ENCODE results near the gene FUBP3.

Gene FUBP3

DNA sequence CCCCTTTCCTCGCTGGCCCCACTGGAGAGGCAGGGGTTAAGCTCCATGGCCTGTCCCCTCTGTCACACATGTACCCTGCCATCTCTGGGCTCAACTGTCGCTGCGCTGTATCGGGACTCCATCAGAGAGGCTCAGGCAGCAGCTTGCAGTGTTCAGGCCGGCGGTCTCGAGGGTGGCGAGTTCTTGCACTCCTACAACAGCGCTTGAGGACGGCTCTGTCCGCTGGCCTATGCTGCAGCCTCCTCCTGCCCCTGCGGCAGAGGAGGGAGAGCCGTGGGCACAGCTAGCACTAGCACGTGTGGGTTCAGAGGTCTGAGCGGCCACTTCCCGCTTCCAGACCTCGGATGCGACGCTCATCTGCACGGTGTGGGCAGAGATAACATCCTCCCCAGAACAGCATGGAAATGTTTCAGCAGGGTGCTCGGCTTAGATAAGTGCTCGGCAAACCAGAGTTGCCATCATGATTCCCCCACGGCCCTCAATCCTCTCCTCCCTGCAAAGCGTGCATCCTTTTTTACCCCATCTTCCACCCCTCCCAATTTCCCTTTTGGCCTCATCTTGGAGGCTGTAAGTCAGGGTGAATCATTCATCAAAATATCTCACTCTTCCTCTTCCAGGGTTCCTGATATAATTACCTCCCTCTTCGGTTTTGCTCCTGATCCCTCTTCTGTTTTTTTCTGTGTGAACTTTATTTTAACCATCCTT lies 41.9 kb upstream of the FUBP3 start:
- TF ChIP-seq, protein P1, sequence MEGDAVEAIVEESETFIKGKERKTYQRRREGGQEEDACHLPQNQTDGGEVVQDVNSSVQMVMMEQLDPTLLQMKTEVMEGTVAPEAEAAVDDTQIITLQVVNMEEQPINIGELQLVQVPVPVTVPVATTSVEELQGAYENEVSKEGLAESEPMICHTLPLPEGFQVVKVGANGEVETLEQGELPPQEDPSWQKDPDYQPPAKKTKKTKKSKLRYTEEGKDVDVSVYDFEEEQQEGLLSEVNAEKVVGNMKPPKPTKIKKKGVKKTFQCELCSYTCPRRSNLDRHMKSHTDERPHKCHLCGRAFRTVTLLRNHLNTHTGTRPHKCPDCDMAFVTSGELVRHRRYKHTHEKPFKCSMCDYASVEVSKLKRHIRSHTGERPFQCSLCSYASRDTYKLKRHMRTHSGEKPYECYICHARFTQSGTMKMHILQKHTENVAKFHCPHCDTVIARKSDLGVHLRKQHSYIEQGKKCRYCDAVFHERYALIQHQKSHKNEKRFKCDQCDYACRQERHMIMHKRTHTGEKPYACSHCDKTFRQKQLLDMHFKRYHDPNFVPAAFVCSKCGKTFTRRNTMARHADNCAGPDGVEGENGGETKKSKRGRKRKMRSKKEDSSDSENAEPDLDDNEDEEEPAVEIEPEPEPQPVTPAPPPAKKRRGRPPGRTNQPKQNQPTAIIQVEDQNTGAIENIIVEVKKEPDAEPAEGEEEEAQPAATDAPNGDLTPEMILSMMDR (IDR thresholded peaks at IDR 0.05) = no peak

DNA sequence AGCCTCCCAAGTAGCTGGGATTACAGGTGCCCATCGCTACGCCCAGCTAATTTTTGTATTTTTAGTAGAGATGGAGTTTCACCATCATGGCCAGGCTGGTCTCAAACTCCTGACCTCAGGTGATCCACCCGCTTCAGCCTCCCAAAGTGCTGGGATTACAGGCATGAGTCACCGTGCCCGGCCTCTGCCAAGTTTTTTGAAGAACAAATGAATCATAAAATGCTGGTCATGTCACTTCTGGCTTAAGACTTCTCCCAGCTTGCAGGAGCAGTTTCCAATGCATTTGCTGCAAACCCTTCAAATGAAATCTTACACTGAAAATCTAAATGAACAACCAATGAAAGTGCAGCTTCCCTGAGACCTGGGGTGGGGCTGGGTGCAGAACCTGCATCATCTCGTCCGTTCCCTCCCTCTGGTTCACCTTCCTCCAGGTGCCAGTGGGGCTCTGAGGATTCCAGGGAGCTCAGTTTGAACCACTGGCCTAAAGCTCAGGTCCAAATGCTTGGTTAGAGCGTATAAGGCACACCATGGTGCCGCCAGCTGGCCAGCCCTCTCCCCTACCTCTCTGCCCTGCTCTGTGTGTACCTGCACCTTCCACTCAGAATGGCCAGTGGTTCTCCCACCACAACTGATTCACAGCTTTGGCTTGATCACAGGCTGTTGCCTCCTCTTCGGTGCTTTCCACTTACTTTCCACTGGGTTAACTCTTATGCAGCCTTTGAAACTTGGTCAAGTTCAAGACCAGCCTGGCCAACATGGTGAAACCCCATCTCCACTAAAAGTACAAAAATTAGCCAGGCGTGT lies 39.8 kb upstream of the FUBP3 start:
- TF ChIP-seq, protein P1 (IDR thresholded peaks at IDR 0.05) = no peak

- TF ChIP-seq, protein P1 (IDR thresholded peaks at IDR 0.05) = no peak
These were observed 37.8 kb upstream of the FUBP3 start for GRCh38 chr9:130541533-130541932.

- TF ChIP-seq, protein P1 (IDR thresholded peaks at IDR 0.05) = no peak
These were observed 37.3 kb upstream of the FUBP3 start for GRCh38 chr9:130542038-130542437.

- TF ChIP-seq, protein P1 (IDR thresholded peaks at IDR 0.05) = no peak
These were observed 36.7 kb upstream of the FUBP3 start for GRCh38 chr9:130542457-130543228.

GRCh38 chr9:130543368-130543767 lies 36.0 kb upstream of the FUBP3 start:
- TF ChIP-seq, protein P1 (IDR thresholded peaks at IDR 0.05) = no peak

DNA sequence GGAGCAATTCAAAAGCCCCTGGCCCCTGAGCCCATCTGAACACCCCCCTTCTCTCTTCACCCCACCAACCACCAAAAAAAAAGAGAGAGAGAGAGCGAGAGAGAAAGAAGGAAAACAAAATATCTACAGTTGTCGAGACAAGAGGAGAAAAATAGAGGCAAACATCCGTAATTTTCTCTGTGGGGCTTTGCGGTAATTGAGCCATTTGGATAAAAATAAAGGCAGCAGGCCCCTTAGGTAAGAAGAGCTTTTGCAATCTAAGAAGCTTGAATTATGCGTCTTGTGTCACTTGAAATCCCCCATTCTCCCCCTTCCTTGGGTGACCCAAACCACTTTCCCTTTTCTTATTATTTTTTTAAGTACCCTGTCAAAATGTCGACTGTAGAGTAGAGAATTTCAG lies 35.5 kb upstream of the FUBP3 start:
- TF ChIP-seq, protein P1 (IDR thresholded peaks at IDR 0.05) = no peak
